Cardiac fibroblast (primary cell): ENCODE results near the gene KLK1.
"Not testable (repeated sequence)": the region's sequence is repeated elsewhere in the genome, so short reads cannot be mapped to it uniquely, and the experiment has no call there.

Source experiments
- DNase-seq, 2 donors: peaks; one replicate each; pipeline versions ENCODE4 v3.0.0 to v3.0.0-alpha.2; 2010; ENCODE audit warnings: low read depth in 2 of 2
- H3K4me3 ChIP-seq, 2 donors: replicated peaks in 1 of 2; 1 replicate in 1 of 2; 2 replicates in 1 of 2; pipeline ENCODE4 v1.5.1; 2011; ENCODE audit warnings: low read depth in 2 of 2, low read length in 2 of 2, mild to moderate bottlenecking in 2 of 2, moderate library complexity in 1 of 2
- TF ChIP-seq, protein P1 (sequence below): IDR thresholded peaks from one replicate; pipeline ENCODE4 v1.5.1; 2011; ENCODE audit warnings: low read depth, mild to moderate bottlenecking, low read length, inconsistent platforms

The KLK1 gene

GRCh38 chr19:50817941-50818858 is 5.4 kb downstream of the KLK1 start:
- TF ChIP-seq, protein P1, sequence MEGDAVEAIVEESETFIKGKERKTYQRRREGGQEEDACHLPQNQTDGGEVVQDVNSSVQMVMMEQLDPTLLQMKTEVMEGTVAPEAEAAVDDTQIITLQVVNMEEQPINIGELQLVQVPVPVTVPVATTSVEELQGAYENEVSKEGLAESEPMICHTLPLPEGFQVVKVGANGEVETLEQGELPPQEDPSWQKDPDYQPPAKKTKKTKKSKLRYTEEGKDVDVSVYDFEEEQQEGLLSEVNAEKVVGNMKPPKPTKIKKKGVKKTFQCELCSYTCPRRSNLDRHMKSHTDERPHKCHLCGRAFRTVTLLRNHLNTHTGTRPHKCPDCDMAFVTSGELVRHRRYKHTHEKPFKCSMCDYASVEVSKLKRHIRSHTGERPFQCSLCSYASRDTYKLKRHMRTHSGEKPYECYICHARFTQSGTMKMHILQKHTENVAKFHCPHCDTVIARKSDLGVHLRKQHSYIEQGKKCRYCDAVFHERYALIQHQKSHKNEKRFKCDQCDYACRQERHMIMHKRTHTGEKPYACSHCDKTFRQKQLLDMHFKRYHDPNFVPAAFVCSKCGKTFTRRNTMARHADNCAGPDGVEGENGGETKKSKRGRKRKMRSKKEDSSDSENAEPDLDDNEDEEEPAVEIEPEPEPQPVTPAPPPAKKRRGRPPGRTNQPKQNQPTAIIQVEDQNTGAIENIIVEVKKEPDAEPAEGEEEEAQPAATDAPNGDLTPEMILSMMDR: no peak
- H3K4me3 ChIP-seq: peak overlapping the region; percentile 41 to 43
- peak in 1 of 2 donors; percentile 24 for DNase-seq

DNA sequence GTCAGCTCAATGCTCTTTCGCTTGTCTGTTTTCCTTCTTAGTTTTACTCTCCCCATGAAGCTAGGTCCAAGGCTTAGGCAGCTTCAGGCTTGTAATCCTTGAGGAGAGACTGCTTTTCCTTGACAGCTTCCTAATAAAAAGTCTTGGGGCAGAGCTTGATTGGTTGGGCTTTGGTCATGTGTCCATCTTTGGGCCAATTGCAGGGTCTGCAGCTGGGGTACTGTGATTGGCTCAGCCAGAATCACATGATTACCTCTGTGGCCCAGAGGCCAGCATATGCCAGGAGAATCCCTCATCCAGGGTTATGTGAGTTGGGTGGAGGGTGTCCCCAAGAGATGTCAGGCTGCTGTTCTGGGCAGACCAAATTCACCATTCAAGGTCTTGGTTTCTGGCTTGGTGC is 8.1 kb downstream of the KLK1 start:
- TF ChIP-seq, protein P1: no peak

DNA sequence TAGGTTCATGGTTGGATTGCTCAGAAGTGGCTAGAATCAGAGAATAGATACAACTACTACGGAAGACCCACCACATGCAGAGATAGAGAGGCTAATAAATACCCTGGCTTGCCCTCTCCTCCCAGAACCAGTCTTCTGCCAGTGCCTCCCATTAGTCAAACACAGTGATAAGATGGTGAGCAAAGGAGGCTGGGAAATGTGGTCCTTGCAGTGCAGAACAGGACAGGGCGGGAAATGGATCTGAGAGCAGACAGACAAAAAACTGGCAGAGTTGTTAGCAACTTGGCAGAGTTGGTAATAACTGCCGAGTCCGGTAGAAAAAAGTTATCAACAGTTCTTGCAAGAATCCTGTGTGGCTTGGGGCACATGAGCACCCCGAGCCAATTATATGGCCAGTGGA is 8.7 kb downstream of the KLK1 start:
- H3K4me3 ChIP-seq: no peak overlapping the region
- no peak for DNase-seq
- TF ChIP-seq, protein P1: no peak

More for the DNA sequence above, 8.1 kb downstream of the KLK1 start:
- no peak overlapping the region for H3K4me3 ChIP-seq
- no peak for DNase-seq

- DNase-seq: no peak
- TF ChIP-seq, protein P1: no peak
- H3K4me3 ChIP-seq: no peak overlapping the region
Observed at GRCh38 chr19:50812474-50812873, 11.1 kb downstream of the KLK1 start.

GRCh38 chr19:50811622-50812238 is 11.9 kb downstream of the KLK1 start:
- not testable (repeated sequence) for DNase-seq

GRCh38 chr19:50808856-50809255 is 14.7 kb downstream of the KLK1 start:
- TF ChIP-seq, protein P1: no peak
- H3K4me3 ChIP-seq: no peak overlapping the region
- DNase-seq: no peak

More at GRCh38 chr19:50811622-50812238, 11.9 kb downstream of the KLK1 start:
- H3K4me3 ChIP-seq: not testable (repeated sequence)
